ENCODE results near the gene WDR64.

DNA sequence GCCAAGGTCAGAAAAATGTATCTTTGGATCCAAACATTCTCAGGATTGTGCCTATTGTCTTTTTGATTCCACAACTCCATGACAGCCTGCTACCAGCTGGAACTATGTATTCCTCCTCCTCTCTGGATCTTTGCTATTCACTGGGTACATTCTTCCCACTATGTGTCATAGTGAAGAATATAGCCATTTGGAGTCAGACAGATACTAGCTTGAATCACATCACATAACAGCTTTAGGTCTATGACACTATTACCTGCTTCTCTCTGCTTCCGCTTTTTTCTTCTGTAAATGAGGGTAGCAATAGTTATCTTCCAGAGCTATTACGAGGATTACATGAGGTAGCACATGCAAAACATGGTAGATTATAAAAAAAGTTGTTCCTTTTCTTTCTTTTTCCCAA, 190.5 kb downstream of the WDR64 start:
- TF ChIP-seq, protein P1, sequence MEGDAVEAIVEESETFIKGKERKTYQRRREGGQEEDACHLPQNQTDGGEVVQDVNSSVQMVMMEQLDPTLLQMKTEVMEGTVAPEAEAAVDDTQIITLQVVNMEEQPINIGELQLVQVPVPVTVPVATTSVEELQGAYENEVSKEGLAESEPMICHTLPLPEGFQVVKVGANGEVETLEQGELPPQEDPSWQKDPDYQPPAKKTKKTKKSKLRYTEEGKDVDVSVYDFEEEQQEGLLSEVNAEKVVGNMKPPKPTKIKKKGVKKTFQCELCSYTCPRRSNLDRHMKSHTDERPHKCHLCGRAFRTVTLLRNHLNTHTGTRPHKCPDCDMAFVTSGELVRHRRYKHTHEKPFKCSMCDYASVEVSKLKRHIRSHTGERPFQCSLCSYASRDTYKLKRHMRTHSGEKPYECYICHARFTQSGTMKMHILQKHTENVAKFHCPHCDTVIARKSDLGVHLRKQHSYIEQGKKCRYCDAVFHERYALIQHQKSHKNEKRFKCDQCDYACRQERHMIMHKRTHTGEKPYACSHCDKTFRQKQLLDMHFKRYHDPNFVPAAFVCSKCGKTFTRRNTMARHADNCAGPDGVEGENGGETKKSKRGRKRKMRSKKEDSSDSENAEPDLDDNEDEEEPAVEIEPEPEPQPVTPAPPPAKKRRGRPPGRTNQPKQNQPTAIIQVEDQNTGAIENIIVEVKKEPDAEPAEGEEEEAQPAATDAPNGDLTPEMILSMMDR (conservative IDR thresholded peaks at IDR 0.05; ENCODE audit: low read depth, low read length) = no peak
- TF ChIP-seq EZH2 (IDR thresholded peaks at IDR 0.05; ENCODE audit: low read length, unreplicated experiment) = no peak
- no peak for TF ChIP-seq EZH2phosphoT487 (IDR thresholded peaks at IDR 0.05; ENCODE audit: borderline replicate concordance, low read length)
